MG63 (cell line): Measurements from ENCODE around the gene DCAF5. TPM values are rescaled to one million over a fixed set of nuclear protein-coding genes. Genes with fewer than 3 reads are reported as not detected.

ENCODE experiments used
- DNase-seq: peaks from one replicate; pipeline ENCODE4 v3.0.0-alpha.2; 2020
- H3K27me3 ChIP-seq: fragments of 250-450 bp; sonication (Bioruptor Pico); 2 replicates; pipeline ENCODE4 v1.5.1; 2020; ENCODE audit warnings: mild to moderate bottlenecking, moderate library complexity
- H3K36me3 ChIP-seq: fragments of 250-450 bp; sonication (Bioruptor Pico); 2 replicates; pipeline ENCODE4 v1.5.1; 2020; ENCODE audit warnings: mild to moderate bottlenecking, moderate library complexity
- H3K4me3 ChIP-seq: fragments of 250-450 bp; sonication (Bioruptor Pico); 2 replicates; pipeline ENCODE4 v1.5.1; 2020; ENCODE audit warnings: mild to moderate bottlenecking, moderate library complexity
- H3K9me3 ChIP-seq: fragments of 250-450 bp; sonication (Bioruptor Pico); 2 replicates; pipeline ENCODE4 v1.5.1; 2020; ENCODE audit warnings: mild to moderate bottlenecking, moderate library complexity
- total RNA-seq: library from RNA; depleted of rRNA; stranded (reverse); fragments of >200 nt; shearing (Covaris generic); gene quantifications from 2 replicates; pipeline ENCODE4 v1.2.3, GENCODE V29; 2014; ENCODE audit warnings: low replicate concordance

Gene DCAF5
- total RNA-seq, 1 experiment from 2014 or later, result 7.6 TPM

- Histone ChIP-seq H3K9me3 (no peaks in the 10 kb centered on the region), H3K4me3 (no peak overlapping the region), H3K36me3 (no peaks in the 10 kb centered on the region; the same call in 1 of the 2 replicates), H3K27me3 (no peaks in the 10 kb centered on the region)
- no peak for DNase-seq
These were observed 35.7 kb downstream of the DCAF5 start for GRCh38 chr14:69117020-69117767.

DNA sequence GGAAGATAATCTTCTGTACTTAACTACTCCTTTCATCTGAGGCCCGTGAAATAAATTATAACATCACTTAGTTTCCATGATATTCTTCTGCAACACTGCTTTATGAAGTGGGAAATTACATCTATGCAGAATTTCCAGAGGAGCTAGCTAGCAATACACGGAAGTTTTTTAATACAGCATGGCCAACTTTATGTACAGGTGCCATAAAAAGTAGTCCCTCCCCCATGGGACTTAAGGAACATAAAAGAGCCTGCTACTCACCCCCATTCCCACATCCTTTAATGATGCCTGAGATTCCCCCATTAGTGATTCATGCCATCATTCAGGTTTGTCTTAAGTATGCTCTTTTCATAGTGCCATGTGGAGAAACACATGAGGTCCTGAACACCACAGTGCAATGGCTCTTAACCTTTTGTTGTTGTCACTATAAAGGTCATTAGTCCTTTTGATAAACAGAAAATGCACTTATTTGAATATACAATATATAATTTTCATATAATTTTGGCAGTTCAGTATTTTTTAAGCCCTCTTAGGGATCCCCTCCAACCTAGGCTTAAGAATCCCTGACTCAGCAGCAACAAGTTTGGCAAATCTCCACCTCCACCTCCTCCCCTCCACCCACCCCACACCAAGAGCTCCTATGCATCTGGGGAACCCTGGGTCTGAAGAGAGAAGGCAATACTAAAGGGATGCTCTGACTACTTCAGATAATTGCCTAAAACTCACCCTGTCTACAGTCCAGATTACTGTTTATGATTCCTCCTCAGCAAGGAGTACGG is 37.3 kb downstream of the DCAF5 start:
- Histone ChIP-seq H3K27me3 (no peaks in the 10 kb centered on the region), H3K36me3 (no peaks in the 10 kb centered on the region; the same call in 1 of the 2 replicates), H3K9me3 (no peaks in the 10 kb centered on the region), H3K4me3 (no peak overlapping the region)
- no peak for DNase-seq

DNA sequence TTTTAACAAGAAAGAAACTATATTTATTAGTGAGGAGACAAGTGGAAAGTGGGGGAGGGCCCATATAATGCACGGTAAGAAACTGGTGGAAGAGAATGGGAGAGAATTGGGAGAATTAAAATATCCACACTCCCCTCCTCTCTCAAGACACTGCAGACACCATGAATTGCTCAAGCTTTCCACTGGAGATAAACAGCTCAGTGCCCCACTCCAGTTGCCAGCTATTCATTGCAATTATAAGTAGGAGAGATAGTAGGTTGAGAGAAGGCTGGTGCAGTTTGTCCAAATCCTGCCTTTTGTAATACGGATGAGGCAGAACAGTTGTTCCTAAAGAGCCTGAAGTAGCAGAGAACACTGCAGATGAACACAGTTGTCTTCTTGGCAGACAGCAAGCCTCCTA is 38.2 kb downstream of the DCAF5 start:
- Histone ChIP-seq H3K9me3 (no peaks in the 10 kb centered on the region), H3K4me3 (no peak overlapping the region), H3K27me3 (no peaks in the 10 kb centered on the region), H3K36me3 (no peaks in the 10 kb centered on the region; the same call in 1 of the 2 replicates)
- no peak for DNase-seq

DNA sequence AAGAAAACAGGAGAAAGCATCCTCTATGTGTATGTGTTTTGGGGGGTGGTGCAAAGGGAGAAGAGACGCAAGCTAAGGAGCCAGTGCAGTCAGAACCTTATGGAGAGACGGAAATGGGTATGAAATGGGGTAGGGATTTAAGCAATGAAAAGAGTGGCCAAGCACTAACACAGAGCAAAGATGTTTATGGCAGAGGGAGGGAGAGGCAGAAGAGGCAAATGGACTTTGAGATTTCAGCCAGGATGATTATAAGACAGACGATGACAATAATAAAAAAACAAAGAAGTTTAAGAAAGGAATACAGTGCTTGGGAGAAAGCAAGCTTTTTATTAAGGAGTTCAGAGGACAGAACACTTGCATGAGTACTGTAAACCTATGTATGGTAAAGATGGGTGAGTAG is 44.6 kb downstream of the DCAF5 start:
- DNase-seq, result no peak
- H3K4me3 ChIP-seq, result no peak overlapping the region

GRCh38 chr14:69107407-69108003 is 45.4 kb downstream of the DCAF5 start:
- Histone ChIP-seq H3K36me3 (no peaks in the 10 kb centered on the region), H3K27me3 (no peaks in the 10 kb centered on the region), H3K4me3 (no peak overlapping the region), H3K9me3 (no peaks in the 10 kb centered on the region)
- DNase-seq, result no peak

More for the DNA sequence above, 44.6 kb downstream of the DCAF5 start:
- Histone ChIP-seq H3K27me3 (no peaks in the 10 kb centered on the region), H3K36me3 (no peaks in the 10 kb centered on the region), H3K9me3 (no peaks in the 10 kb centered on the region)

DNA sequence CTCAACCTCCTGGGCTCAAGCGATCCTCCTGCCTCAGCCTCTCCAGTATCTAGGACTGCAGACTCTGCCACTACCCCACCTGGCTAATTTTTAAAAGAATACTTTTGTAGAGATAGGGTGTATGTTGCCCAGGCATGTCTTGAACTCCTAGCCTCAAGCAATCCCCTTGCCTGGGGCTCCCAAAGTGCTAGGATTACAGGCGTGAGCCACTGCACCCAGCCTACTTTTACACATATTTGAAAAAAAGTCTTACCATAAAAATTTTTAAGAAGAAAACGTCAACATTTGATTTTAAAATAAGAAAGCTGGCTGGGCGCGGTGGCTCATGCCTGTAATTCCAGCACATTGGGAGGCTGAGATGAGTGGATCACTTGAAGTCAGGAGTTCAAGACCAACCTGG is 46.5 kb downstream of the DCAF5 start:
- no peak overlapping the region for H3K4me3 ChIP-seq

DNA sequence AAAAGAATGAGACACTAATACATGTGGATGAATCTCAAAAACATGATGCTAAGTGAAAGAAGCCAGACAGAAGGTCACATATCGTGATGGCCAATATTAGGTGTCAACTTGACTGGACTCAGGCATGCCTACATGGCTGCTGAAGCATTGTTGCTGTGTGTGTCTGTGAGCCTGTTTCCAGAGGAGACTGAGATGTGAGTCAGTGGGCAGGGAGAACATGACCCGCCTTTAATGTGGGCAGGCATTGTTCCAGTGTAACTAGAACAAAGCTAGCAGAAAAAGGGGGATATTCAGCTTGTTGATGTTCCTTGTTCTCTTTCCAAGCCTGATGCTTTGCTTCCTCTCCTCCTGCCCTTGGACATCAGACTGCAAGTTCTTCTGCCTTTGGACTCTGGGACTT is 47.6 kb downstream of the DCAF5 start:
- no peaks in the 10 kb centered on the region for H3K9me3 ChIP-seq
- H3K36me3 ChIP-seq, result no peaks in the 10 kb centered on the region
- no peaks in the 10 kb centered on the region for H3K27me3 ChIP-seq
- peak; percentile 33 for DNase-seq
- no peak overlapping the region for H3K4me3 ChIP-seq

More for the DNA sequence above, 46.5 kb downstream of the DCAF5 start:
- no peak for DNase-seq
- H3K36me3 ChIP-seq, result no peaks in the 10 kb centered on the region
- no peaks in the 10 kb centered on the region for H3K27me3 ChIP-seq
- H3K9me3 ChIP-seq, result no peaks in the 10 kb centered on the region

DNA sequence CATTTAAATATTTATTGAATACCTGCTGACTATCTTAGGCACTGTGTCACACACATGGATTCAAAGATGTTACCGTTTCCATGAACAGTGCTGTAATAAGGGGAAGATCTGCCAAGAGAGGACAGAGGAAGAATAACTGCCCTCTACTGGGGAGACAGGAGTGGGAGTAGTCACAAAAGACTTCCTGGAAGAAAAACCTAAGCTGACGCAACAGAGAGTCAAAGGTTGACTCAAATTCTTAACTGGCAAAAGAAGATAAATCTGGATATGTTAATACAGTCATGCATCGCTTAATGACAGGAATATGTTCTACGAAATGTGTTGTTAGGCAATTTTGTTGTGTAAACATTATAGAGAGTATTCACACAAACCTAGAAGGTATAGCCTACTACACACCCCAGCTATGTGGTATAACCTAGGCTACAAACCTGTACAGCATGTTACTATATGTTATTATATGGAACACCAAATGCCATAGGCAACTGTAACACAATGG is 51.5 kb downstream of the DCAF5 start:
- Histone ChIP-seq H3K27me3 (no peaks in the 10 kb centered on the region), H3K36me3 (no peaks in the 10 kb centered on the region), H3K9me3 (no peaks in the 10 kb centered on the region), H3K4me3 (no peak overlapping the region)
- peak; percentile 31 for DNase-seq

GRCh38 chr14:69097974-69098373 is 54.9 kb downstream of the DCAF5 start:
- Histone ChIP-seq H3K36me3 (no peaks in the 10 kb centered on the region), H3K9me3 (no peaks in the 10 kb centered on the region), H3K4me3 (no peak overlapping the region), H3K27me3 (no peaks in the 10 kb centered on the region)
- DNase-seq, result no peak

GRCh38 chr14:69096781-69097475 is 56.0 kb downstream of the DCAF5 start:
- no peaks in the 10 kb centered on the region for H3K9me3 ChIP-seq
- H3K36me3 ChIP-seq, result no peaks in the 10 kb centered on the region
- no peaks in the 10 kb centered on the region for H3K27me3 ChIP-seq
- H3K4me3 ChIP-seq, result no peak overlapping the region
- no peak for DNase-seq

DNA sequence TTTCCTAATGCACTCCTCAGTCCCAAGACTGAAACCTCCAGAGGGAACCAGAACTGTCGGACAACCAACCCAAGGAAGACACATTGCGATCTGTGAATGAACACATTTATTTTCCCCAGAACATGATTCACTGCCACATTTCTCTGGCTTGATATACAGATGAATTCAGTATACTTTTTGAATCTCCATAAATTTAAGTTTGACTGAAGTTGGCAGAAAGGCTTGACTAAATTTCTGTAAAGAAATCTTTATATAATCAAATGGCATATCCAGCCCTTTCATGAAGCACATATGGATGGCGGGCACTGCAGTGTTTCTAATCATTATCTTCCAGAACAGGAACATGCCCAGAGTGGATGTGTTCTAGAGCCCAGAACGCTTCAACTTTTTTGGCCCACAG is 56.7 kb downstream of the DCAF5 start:
- no peaks in the 10 kb centered on the region; the same call in 1 of the 2 replicates for H3K36me3 ChIP-seq
- H3K4me3 ChIP-seq, result no peak overlapping the region
- no peaks in the 10 kb centered on the region for H3K9me3 ChIP-seq
- H3K27me3 ChIP-seq, result no peaks in the 10 kb centered on the region
- no peak for DNase-seq

- Histone ChIP-seq H3K36me3 (no peaks in the 10 kb centered on the region; the same call in 1 of the 2 replicates), H3K27me3 (no peaks in the 10 kb centered on the region), H3K4me3 (no peak overlapping the region), H3K9me3 (no peaks in the 10 kb centered on the region)
- DNase-seq, result no peak
These were observed 58.4 kb downstream of the DCAF5 start for GRCh38 chr14:69094481-69094880.

DNA sequence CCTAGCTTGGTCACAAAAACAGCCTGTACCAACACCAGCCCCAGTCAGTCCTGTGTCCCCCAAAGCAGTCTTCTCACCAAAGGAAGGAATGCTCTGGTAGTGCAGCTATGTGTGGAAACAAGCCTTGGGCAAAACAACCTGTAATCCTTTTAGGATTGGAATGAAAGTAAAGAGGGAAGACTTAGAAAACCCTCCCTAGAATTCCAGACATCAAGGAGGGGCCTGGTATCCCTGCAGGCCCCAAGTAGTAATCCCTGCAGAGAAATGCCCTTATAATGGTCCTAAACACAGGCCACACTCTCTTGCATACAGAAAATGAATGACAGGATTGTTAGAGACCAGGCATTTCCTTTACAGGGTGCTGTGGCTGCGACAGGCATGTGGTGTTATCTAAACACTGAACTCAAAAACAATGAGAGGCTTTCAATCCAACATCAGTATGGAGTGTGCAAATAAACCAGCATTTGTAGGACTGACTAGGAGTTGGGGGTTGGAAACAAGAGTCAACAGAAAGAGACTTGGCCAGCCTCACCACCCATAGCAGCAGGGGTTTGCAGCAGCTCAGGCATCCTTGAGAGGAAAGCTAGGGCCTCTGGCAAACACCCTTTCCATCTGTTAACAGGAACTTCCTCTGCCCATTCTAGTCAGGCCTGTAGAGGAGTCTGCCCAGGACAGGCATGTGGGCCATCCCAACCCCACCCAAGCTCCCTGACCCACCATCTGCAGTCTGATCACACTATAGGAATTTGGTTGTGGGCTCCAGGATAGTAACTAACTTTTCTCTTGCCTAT is 59.1 kb downstream of the DCAF5 start:
- Histone ChIP-seq H3K27me3 (no peaks in the 10 kb centered on the region), H3K9me3 (no peaks in the 10 kb centered on the region), H3K4me3 (no peak overlapping the region), H3K36me3 (no peaks in the 10 kb centered on the region; the same call in 1 of the 2 replicates)
- peak; percentile 74 for DNase-seq

- Histone ChIP-seq H3K9me3 (no peaks in the 10 kb centered on the region), H3K4me3 (no peak overlapping the region), H3K27me3 (no peaks in the 10 kb centered on the region), H3K36me3 (no peaks in the 10 kb centered on the region; the same call in 1 of the 2 replicates)
- DNase-seq, result no peak
These were observed 60.0 kb downstream of the DCAF5 start for GRCh38 chr14:69092840-69093422.

DNA sequence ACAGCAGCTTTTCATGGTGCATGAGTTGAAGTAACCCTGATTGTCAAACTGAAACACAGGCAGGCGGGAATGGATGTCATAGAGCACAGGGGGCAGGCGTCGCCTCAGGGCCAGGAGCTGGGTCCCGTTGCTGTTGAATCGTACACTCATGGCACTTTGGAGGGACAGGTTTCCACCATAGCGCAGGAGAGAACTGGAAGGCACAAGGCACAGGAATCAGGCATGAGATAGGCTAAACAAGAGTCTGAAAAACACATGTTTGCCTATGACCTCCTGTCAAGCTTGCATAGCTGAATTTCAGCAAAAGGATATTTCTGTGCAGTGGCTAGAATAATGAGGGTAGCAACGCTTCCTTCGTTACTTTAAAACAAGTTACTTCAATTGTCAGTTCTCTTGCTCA is 61.2 kb downstream of the DCAF5 start:
- Histone ChIP-seq H3K9me3 (no peaks in the 10 kb centered on the region), H3K27me3 (no peaks in the 10 kb centered on the region), H3K36me3 (no peaks in the 10 kb centered on the region; the same call in 1 of the 2 replicates), H3K4me3 (no peak overlapping the region)
- no peak for DNase-seq

DNA sequence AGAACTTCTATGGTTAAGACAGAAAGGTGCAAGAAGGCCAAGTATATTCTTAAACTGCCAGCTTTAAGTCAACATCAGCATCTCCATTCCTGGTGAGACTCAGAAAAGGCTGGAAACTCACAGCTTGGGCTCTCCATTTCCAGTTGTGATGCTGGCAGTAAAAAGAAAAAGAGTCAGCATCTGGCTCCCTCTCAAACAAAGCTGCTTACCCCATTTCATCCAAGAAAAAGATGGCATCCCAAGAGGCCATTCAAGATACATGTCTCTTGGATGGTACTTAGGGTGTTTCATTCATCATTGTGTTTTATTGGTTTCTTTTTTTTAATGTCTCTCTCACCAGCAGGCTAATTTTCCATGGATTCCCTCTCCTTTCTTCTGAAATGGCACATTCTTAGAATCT is 61.9 kb downstream of the DCAF5 start:
- H3K36me3 ChIP-seq, result no peaks in the 10 kb centered on the region; the same call in 1 of the 2 replicates
- H3K27me3 ChIP-seq, result no peaks in the 10 kb centered on the region
- H3K4me3 ChIP-seq, result no peak overlapping the region
- no peaks in the 10 kb centered on the region for H3K9me3 ChIP-seq
- DNase-seq, result no peak
